ENCODE measurements around the gene C17orf114.

Gene C17orf114

DNA sequence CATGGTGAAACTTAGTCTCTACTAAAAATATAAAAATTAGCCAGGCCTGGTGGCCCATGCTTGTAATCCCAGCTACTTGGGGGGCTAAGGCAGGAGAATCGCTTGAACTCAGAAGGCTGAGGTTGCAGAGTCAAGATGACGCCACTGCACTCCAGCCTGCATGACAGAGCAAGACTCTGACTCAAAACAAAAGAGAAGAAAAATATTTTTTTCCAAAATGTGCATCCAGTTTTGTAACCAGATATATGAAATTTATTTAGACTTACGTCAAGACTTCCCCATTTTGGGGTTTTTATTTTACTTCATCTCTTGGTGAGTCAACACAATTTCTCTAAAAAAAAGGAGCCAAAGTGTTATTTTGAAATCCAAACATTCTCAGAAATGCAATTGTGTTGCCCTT, 35.9 kb downstream of the C17orf114 start:
- BruUV-seq (replicated peaks): no TSS peak
- CTCF ChIA-PET: no interaction called here

DNA sequence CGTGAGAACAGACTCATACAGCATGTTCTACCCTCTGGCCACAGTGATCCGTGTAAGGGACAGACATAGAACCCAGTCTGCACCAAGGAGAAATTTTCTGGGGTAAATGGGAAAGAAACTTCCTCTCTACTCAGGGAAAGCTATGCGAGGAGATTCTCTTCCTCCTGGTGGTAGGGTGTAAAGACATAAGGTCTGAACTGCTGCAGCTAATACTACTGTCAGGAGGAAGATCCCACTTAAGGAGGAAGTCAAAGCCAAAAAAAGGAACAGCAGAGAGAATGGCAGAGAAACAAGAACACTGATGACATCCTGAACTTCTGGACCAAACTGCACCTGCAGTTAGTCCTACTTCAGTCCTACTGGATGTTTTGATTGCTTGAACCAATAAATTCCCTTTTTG, 37.5 kb downstream of the C17orf114 start:
- ChIA-PET CTCF (no interaction called here), POLR2A (ENCODE audit: low non-redundant PET) (no interaction called here)
- no TSS peak for BruUV-seq (replicated peaks)
- Histone ChIP-seq H3K36me3 (ENCODE audit: insufficient read depth, low read length, poor library complexity, severe bottlenecking) (no peaks in the 10 kb centered on the region), H3K9me3 (ENCODE audit: low read depth, low read length, poor library complexity, severe bottlenecking) (no peaks in the 10 kb centered on the region), H3K4me1 (ENCODE audit: insufficient read depth, low read length, poor library complexity, severe bottlenecking) (no peaks in the 10 kb centered on the region), H3K27me3 (replicated peaks; ENCODE audit: insufficient read depth, low read depth, low read length, poor library complexity) (no peaks in the 10 kb centered on the region), H3K27ac (ENCODE audit: low read depth, low read length, poor library complexity, severe bottlenecking) (no peak overlapping the region), H3K4me3 (ENCODE audit: low read depth, low read length, poor library complexity, severe bottlenecking) (no peak overlapping the region)
- intact Hi-C loops (cut with micrococcal nuclease; ENCODE audit: unreplicated experiment): no loop called here
- DNase-seq (ENCODE audit: low spot score): no peak
- TF ChIP-seq EZH2 (IDR thresholded peaks at IDR 0.05; ENCODE audit: borderline replicate concordance, low read depth, low read length, poor library complexity, severe bottlenecking): no peak
- TF ChIP-seq, protein P1, sequence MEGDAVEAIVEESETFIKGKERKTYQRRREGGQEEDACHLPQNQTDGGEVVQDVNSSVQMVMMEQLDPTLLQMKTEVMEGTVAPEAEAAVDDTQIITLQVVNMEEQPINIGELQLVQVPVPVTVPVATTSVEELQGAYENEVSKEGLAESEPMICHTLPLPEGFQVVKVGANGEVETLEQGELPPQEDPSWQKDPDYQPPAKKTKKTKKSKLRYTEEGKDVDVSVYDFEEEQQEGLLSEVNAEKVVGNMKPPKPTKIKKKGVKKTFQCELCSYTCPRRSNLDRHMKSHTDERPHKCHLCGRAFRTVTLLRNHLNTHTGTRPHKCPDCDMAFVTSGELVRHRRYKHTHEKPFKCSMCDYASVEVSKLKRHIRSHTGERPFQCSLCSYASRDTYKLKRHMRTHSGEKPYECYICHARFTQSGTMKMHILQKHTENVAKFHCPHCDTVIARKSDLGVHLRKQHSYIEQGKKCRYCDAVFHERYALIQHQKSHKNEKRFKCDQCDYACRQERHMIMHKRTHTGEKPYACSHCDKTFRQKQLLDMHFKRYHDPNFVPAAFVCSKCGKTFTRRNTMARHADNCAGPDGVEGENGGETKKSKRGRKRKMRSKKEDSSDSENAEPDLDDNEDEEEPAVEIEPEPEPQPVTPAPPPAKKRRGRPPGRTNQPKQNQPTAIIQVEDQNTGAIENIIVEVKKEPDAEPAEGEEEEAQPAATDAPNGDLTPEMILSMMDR (conservative IDR thresholded peaks at IDR 0.05; ENCODE audit: low read depth, low read length): no peak

More for the DNA sequence above, 35.9 kb downstream of the C17orf114 start:
- POLR2A ChIA-PET (ENCODE audit: low non-redundant PET): no interaction called here
- Histone ChIP-seq H3K27me3 (replicated peaks; ENCODE audit: insufficient read depth, low read depth, low read length, poor library complexity) (no peaks in the 10 kb centered on the region), H3K9me3 (ENCODE audit: low read depth, low read length, poor library complexity, severe bottlenecking) (no peaks in the 10 kb centered on the region), H3K27ac (ENCODE audit: low read depth, low read length, poor library complexity, severe bottlenecking) (no peak overlapping the region), H3K4me3 (ENCODE audit: low read depth, low read length, poor library complexity, severe bottlenecking) (no peak overlapping the region), H3K4me1 (ENCODE audit: insufficient read depth, low read length, poor library complexity, severe bottlenecking) (no peaks in the 10 kb centered on the region), H3K36me3 (ENCODE audit: insufficient read depth, low read length, poor library complexity, severe bottlenecking) (no peaks in the 10 kb centered on the region)
- no peak for DNase-seq (ENCODE audit: low spot score)
- intact Hi-C loops (cut with micrococcal nuclease; ENCODE audit: unreplicated experiment): no loop called here
- TF ChIP-seq, protein P1 (conservative IDR thresholded peaks at IDR 0.05; ENCODE audit: low read depth, low read length): no peak
- no peak for TF ChIP-seq EZH2 (IDR thresholded peaks at IDR 0.05; ENCODE audit: borderline replicate concordance, low read depth, low read length, poor library complexity, severe bottlenecking)

DNA sequence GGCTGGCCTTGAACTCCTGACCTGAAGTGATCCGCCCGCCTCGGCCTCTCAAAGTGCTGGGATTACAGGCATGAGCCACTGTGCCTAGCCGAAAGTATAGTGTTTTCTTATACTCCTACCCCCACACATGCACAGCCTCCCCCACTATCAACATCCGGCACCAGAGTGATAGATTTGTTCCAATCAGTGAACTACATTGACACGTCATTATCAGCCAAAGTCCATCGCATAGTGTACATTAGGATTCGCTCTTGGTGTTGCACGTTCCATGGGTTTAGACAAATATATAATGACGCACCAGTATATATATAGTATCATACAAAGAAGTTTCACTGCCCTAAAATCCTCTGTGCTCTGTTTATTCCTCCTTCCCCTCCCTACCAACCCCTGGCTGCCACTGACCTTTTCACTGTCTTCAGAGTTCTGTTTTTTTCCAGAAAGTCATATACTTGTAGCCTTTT, 42.3 kb downstream of the C17orf114 start:
- H3K9me3 ChIP-seq (ENCODE audit: low read depth, low read length, poor library complexity, severe bottlenecking): no peaks in the 10 kb centered on the region
- TF ChIP-seq EZH2 (IDR thresholded peaks at IDR 0.05; ENCODE audit: borderline replicate concordance, low read depth, low read length, poor library complexity, severe bottlenecking): no peak
- TF ChIP-seq, protein P1 (conservative IDR thresholded peaks at IDR 0.05; ENCODE audit: low read depth, low read length): no peak
- intact Hi-C loops (cut with micrococcal nuclease; ENCODE audit: unreplicated experiment): no loop called here
- H3K4me1 ChIP-seq (ENCODE audit: insufficient read depth, low read length, poor library complexity, severe bottlenecking): no peaks in the 10 kb centered on the region
- H3K27me3 ChIP-seq (replicated peaks; ENCODE audit: insufficient read depth, low read depth, low read length, poor library complexity): peaks cover 4% of the 10 kb centered on the region
- POLR2A ChIA-PET (ENCODE audit: low non-redundant PET): no interaction called here
- CTCF ChIA-PET: no interaction called here
- H3K27ac ChIP-seq (ENCODE audit: low read depth, low read length, poor library complexity, severe bottlenecking): no peak overlapping the region
- BruUV-seq (replicated peaks): no TSS peak
- H3K36me3 ChIP-seq (ENCODE audit: insufficient read depth, low read length, poor library complexity, severe bottlenecking): no peaks in the 10 kb centered on the region
- no peak overlapping the region for H3K4me3 ChIP-seq (ENCODE audit: low read depth, low read length, poor library complexity, severe bottlenecking)
- DNase-seq (ENCODE audit: low spot score): no peak

All from A673 (cell line).